ENCODE data around the gene SREBF1.

- no peak for TF ChIP-seq CTCF (IDR thresholded peaks at IDR 0.05)
- no peak for TF ChIP-seq POLR2AphosphoS5 (IDR thresholded peaks at IDR 0.05)
- no peak for TF ChIP-seq POLR2A (IDR thresholded peaks at IDR 0.05)
- TF ChIP-seq EP300 (IDR thresholded peaks at IDR 0.05), result no peak
Measured at GRCh38 chr17:17847118-17847689, 10.4 kb upstream of the SREBF1 start.
